GM19035 (cell line): ENCODE measurements around the gene RALGPS1.

Experiments
- ATAC-seq: cut with Tn5 transposase; IDR thresholded peaks from one replicate; pipeline ENCODE4 v1.9.1; 2021; ENCODE audit not compliant: unreplicated experiment

RALGPS1 gene

GRCh38 chr9:126914458-126915280 lies at the start of gene RALGPS1:
Gene RALGPS1 (plus strand): TSS chr9:126914782. CDS start chr9:126962290, 47,508 bp downstream.
- ATAC-seq = peak; percentile 98

GRCh38 chr9:126869368-126869767 lies 45.2 kb upstream of the RALGPS1 start:
- no peak for ATAC-seq

- no peak for ATAC-seq
Observed at GRCh38 chr9:126872516-126872915, 42.1 kb upstream of the RALGPS1 start.

- no peak for ATAC-seq
Observed at GRCh38 chr9:126874546-126875314, 39.9 kb upstream of the RALGPS1 start.

- no peak for ATAC-seq
Observed at GRCh38 chr9:126875756-126876510, 38.6 kb upstream of the RALGPS1 start.

GRCh38 chr9:126876531-126876930 lies 38.1 kb upstream of the RALGPS1 start:
- no peak for ATAC-seq

GRCh38 chr9:126877418-126877817 lies 37.2 kb upstream of the RALGPS1 start:
- ATAC-seq = no peak

- no peak for ATAC-seq
Observed at GRCh38 chr9:126879288-126879687, 35.3 kb upstream of the RALGPS1 start.

- ATAC-seq = no peak
Observed at GRCh38 chr9:126880226-126880946, 34.2 kb upstream of the RALGPS1 start.

GRCh38 chr9:126880947-126881332 lies 33.6 kb upstream of the RALGPS1 start:
- ATAC-seq = no peak

- no peak for ATAC-seq
Observed at GRCh38 chr9:126882746-126883145, 31.8 kb upstream of the RALGPS1 start.

GRCh38 chr9:126883636-126884035 lies 30.9 kb upstream of the RALGPS1 start:
- ATAC-seq = no peak

GRCh38 chr9:126885131-126885641 lies 29.4 kb upstream of the RALGPS1 start:
- ATAC-seq = no peak

GRCh38 chr9:126886034-126886822 lies 28.4 kb upstream of the RALGPS1 start:
- ATAC-seq = no peak

GRCh38 chr9:126886897-126887296 lies 27.7 kb upstream of the RALGPS1 start:
- ATAC-seq = no peak

GRCh38 chr9:126891676-126892075 lies 22.9 kb upstream of the RALGPS1 start:
- no peak for ATAC-seq

- no peak for ATAC-seq
Observed at GRCh38 chr9:126893079-126893478, 21.5 kb upstream of the RALGPS1 start.

GRCh38 chr9:126894052-126894603 lies 20.5 kb upstream of the RALGPS1 start:
- ATAC-seq = no peak

- ATAC-seq = no peak
Observed at GRCh38 chr9:126902210-126902609, 12.4 kb upstream of the RALGPS1 start.
